H1 (cell line): ENCODE data around the gene ATCAY. TPM values are rescaled to one million over a fixed set of nuclear protein-coding genes. Genes with fewer than 3 reads are reported as not detected.

Experiments
- SP4 ChIP-seq: IDR thresholded peaks from 2 replicates; pipeline ENCODE4 v1.6.1; 2012; ENCODE audit warnings: low read length, inconsistent platforms
- polyA plus RNA-seq, 7 experiments: library from polyadenylated mRNA; depleted of rRNA in 3 of 7; stranded (reverse) in 5 of 7; unstranded in 2 of 7; fragments of >200 nt in 5 of 7; fragments of 200-250 nt in 2 of 7; gene quantifications; 1 replicate in 5 of 7; 2 replicates in 1 of 7; 4 replicates in 1 of 7; pipeline versions ENCODE4 v1.2.1 to v1.2.3, GENCODE V29; 2011 to 2013; ENCODE audit warnings: missing spikeins in 2 of 7, mixed read lengths in 2 of 7
- total RNA-seq: library from RNA; stranded (reverse); fragmentation: NEBNext Ultra II Directional; extraction: Animal tissue kit (Norgen Biotek cat#: 25700); gene quantifications from 2 replicates; pipeline ENCODE4 v1.2.1, GENCODE V29; 2021
- TF ChIP-seq, protein P1 (sequence below): fragments of 300-600 bp; sonication (generic); IDR thresholded peaks from 2 replicates; pipeline ENCODE4 v1.7.1; 2012; ENCODE audit warnings: low read length, moderate library complexity, mild to moderate bottlenecking, inconsistent platforms; ENCODE audit not compliant: insufficient replicate concordance

The ATCAY gene
- total and polyA plus RNA-seq, 2 of the 8 experiments (the other 6 are each of a cell fraction or from before 2014, with no cell fraction given) = 24.4 to 33.8 TPM

DNA sequence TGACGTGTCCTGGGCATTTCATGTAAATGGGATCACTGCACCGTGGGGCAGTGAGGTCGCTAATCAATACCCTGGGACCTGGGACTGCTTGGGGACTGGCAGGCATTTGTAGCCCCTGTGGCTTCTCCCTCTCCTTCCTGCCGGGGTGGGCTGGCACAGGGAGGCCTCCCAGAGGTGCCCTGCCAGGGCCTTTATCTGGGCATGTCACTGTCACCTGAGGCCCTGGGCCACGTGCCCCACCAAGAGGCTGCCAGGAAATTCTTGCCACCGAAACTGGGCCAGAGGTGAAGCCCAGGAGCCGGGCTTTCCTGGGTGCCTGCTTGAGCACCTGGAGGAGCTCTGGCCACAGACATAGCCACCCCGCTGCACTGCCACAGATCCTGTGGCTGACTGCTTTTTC is 50.6 kb downstream of the ATCAY start (continued):
- TF ChIP-seq, protein P1, sequence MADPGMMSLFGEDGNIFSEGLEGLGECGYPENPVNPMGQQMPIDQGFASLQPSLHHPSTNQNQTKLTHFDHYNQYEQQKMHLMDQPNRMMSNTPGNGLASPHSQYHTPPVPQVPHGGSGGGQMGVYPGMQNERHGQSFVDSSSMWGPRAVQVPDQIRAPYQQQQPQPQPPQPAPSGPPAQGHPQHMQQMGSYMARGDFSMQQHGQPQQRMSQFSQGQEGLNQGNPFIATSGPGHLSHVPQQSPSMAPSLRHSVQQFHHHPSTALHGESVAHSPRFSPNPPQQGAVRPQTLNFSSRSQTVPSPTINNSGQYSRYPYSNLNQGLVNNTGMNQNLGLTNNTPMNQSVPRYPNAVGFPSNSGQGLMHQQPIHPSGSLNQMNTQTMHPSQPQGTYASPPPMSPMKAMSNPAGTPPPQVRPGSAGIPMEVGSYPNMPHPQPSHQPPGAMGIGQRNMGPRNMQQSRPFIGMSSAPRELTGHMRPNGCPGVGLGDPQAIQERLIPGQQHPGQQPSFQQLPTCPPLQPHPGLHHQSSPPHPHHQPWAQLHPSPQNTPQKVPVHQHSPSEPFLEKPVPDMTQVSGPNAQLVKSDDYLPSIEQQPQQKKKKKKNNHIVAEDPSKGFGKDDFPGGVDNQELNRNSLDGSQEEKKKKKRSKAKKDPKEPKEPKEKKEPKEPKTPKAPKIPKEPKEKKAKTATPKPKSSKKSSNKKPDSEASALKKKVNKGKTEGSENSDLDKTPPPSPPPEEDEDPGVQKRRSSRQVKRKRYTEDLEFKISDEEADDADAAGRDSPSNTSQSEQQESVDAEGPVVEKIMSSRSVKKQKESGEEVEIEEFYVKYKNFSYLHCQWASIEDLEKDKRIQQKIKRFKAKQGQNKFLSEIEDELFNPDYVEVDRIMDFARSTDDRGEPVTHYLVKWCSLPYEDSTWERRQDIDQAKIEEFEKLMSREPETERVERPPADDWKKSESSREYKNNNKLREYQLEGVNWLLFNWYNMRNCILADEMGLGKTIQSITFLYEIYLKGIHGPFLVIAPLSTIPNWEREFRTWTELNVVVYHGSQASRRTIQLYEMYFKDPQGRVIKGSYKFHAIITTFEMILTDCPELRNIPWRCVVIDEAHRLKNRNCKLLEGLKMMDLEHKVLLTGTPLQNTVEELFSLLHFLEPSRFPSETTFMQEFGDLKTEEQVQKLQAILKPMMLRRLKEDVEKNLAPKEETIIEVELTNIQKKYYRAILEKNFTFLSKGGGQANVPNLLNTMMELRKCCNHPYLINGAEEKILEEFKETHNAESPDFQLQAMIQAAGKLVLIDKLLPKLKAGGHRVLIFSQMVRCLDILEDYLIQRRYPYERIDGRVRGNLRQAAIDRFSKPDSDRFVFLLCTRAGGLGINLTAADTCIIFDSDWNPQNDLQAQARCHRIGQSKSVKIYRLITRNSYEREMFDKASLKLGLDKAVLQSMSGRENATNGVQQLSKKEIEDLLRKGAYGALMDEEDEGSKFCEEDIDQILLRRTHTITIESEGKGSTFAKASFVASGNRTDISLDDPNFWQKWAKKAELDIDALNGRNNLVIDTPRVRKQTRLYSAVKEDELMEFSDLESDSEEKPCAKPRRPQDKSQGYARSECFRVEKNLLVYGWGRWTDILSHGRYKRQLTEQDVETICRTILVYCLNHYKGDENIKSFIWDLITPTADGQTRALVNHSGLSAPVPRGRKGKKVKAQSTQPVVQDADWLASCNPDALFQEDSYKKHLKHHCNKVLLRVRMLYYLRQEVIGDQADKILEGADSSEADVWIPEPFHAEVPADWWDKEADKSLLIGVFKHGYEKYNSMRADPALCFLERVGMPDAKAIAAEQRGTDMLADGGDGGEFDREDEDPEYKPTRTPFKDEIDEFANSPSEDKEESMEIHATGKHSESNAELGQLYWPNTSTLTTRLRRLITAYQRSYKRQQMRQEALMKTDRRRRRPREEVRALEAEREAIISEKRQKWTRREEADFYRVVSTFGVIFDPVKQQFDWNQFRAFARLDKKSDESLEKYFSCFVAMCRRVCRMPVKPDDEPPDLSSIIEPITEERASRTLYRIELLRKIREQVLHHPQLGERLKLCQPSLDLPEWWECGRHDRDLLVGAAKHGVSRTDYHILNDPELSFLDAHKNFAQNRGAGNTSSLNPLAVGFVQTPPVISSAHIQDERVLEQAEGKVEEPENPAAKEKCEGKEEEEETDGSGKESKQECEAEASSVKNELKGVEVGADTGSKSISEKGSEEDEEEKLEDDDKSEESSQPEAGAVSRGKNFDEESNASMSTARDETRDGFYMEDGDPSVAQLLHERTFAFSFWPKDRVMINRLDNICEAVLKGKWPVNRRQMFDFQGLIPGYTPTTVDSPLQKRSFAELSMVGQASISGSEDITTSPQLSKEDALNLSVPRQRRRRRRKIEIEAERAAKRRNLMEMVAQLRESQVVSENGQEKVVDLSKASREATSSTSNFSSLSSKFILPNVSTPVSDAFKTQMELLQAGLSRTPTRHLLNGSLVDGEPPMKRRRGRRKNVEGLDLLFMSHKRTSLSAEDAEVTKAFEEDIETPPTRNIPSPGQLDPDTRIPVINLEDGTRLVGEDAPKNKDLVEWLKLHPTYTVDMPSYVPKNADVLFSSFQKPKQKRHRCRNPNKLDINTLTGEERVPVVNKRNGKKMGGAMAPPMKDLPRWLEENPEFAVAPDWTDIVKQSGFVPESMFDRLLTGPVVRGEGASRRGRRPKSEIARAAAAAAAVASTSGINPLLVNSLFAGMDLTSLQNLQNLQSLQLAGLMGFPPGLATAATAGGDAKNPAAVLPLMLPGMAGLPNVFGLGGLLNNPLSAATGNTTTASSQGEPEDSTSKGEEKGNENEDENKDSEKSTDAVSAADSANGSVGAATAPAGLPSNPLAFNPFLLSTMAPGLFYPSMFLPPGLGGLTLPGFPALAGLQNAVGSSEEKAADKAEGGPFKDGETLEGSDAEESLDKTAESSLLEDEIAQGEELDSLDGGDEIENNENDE = no peak
- no peak for TF ChIP-seq SP4
- TF ChIP-seq, all 59 proteins: peak for 0
